Head of caudate nucleus (tissue), 42 donors: ENCODE measurements around the gene RAP1GDS1.
A peak's percentile ranks its signal among the peaks of the same experiment; 100 is the strongest.
"Not testable (repeated sequence)": the region's sequence is repeated elsewhere in the genome, so short reads cannot be mapped to it uniquely, and the experiment has no call there.

Experiments
- DNase-seq, 42 donors: peaks; one replicate each; pipeline versions ENCODE4 v3.0.0 to v3.0.0-alpha.2; 2020 to 2021; ENCODE audit warnings: mixed read lengths in 7 of 42
- intact Hi-C: fragments of 100-400 bp; cut with DNase I; formaldehyde crosslinking; loops from one replicate; pipeline ENCODE4 v1.15.0; 2022

RAP1GDS1 gene

GRCh38 chr4:98387345-98388026, 126.3 kb downstream of the RAP1GDS1 start:
- DNase-seq: no peak
- intact Hi-C loops: no loop called here

DNA sequence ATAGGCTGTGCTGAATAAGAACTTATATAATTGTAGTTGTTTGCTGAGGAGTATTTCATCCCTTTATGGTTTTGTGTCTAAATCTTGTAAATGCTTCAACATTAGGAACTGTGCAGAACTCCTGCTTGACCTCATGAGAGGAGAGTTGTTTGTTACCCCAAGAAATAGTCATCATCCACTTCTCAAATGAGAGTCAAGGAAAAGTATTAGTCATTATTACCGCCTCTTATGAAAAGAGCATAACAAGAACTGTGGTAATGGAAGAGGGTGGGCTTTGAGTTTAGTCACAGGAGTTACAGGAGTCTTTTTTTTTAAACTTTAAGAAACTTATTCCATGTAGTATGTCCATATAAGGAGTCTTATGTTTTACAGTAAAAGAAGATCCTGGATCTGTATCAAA, 132.9 kb downstream of the RAP1GDS1 start:
- no peak for DNase-seq

GRCh38 chr4:98399915-98400314, 138.7 kb downstream of the RAP1GDS1 start:
- intact Hi-C loops: no loop called here
- DNase-seq: no peak

More for the DNA sequence above, 132.9 kb downstream of the RAP1GDS1 start:
- intact Hi-C loops: no loop called here

DNA sequence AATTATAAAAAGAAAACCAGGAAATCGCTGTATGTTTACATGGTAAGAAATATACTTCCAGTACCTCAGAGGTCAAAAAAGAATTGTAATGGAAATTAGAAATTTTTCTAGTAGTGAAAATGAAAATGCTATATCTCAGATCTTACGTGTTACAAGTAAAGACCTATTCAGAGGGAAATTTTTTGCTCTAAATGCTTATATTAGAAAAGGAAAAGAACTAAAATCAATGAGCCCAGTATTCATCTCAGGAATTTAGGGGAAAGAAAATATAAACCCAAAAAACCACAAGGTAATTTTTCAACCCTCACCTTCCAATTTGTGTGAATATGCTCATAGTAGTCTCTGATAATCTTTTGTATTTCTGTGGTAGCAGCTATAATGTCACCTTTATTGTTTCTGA, 145.6 kb downstream of the RAP1GDS1 start:
- DNase-seq: no peak

DNA sequence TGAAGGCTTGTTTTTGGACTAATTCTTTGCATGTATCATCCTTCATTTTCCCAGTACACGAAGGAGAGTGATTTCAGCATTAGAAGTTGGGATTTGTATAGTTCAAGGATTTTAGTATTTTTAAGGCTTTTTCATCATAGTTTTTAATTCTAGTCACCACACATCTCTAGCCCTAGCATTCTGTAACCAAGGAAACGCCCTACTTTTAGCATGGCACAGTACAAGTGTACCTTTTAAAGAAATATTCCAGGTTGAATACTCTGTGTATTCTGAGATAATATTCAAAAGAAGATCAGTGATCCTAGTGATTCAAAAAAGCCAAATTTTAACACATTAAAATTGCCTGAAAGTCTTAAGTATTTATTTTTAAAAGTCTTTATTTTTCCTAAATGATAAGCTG, 150.5 kb downstream of the RAP1GDS1 start:
- intact Hi-C loops: no loop called here
- DNase-seq: peak in 8 of 42 donors; percentile 3 to 48 (median 21)

More for the DNA sequence above, 145.6 kb downstream of the RAP1GDS1 start:
- intact Hi-C loops: no loop called here

DNA sequence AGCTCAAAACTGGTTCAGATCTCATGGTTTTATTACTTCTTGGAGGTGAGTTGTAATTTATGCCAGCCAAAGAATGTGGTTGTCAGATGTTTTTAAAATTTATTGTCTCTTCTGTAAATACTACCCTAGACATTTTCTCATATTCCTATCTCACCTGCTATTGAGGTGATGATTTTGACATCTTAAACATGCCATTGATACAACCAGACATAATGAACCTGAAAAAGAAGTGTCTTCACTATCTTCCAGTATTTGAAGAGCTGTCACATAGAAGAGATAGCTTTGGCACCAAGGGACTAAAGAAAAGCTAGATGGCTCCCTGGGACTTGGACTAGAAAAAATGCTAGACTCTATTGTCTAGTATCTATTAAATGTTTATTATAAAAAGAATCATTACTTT, 155.7 kb downstream of the RAP1GDS1 start:
- intact Hi-C loops: no loop called here
- DNase-seq: no peak

GRCh38 chr4:98420151-98420550, 159.0 kb downstream of the RAP1GDS1 start:
- intact Hi-C loops, DNase-seq: not testable (repeated sequence)

DNA sequence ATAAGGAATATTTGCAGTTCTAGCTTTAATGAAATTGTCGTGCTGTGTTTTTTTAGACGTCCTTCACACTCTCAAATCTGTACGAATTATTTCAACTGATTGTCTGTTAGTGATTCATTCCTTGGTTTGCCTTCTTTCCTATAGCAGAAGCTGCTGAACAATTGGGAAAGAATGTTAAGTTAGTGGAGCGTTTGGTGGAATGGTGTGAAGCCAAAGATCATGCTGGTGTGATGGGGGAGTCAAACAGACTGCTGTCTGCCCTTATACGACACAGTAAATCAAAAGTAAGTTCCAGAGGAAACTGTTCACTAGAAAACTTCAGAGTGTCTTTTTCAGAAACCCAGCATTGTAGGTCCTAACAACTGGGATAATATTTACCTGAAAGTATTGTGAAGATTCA, 159.9 kb downstream of the RAP1GDS1 start:
- DNase-seq: no peak
- intact Hi-C loops: no loop called here

DNA sequence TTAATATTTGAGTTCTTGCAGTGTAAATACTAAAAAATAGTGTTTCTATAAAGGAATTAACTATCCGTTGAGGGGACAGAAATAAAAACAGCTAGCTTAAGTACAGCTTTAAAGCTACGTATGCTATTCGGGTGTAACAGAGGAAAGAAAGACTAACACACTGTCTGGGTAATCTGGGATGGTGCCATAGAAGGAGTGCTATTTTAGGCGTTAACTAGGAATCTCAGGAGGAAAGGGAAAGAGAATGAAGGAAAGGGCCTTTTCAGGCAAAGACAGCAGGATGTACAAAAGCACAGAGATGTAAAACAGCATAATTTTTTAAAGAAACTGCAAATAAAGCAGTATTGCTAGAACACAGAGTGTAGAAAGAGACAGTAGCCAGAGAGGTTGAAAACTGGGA, 161.8 kb downstream of the RAP1GDS1 start:
- DNase-seq: no peak
- intact Hi-C loops: no loop called here

DNA sequence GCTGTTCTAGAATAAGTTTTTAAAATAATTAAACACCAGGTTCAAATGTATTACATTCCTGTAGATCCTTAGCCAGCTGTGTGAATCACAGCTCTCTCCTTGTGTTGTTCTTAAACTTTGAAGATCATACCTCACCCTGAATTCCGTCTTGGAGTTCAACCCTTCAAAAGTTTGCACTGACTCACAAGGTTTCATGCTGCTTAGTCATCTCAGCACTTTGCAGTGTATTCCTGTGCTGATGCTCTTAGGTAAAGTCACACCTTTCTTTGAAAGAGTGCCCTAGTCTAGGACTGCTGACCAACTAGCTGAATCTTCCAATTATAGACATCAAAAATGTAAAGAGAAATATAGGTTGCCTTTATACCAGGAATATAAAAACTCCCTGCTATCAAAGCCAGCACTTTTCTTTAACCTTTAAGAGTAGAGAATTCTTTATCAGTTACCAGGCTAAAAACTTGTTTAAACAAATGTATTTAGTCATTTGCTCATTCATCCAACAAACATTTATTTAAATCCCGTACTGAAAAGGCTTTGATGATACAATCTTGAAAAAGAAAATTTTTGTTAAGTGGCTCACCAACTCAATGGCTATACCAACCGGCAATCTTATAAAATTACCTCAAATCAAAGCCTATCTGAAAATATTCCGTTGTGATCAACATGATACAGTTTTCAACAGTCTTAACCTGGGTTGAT, 169.7 kb downstream of the RAP1GDS1 start:
- peak in 18 of 42 donors; percentile 9 to 70 (median 36) for DNase-seq
- intact Hi-C loops: no loop called here

DNA sequence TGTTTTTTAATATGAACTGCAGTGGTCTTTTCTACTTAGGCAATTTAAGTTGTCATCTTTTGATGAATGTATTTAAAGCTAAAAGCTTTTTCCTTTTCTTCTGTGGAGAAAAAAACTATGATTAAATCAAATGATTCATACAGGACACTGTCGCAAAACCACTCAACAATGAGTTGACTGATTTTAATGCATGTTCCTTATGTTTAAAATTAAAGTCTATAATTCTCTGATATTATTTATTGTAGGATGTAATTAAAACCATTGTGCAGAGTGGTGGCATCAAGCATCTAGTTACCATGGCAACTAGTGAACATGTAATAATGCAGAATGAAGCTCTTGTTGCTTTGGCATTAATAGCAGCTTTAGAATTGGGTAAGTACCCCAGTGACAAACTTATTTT, 172.5 kb downstream of the RAP1GDS1 start:
- DNase-seq: no peak
- intact Hi-C loops: no loop called here

DNA sequence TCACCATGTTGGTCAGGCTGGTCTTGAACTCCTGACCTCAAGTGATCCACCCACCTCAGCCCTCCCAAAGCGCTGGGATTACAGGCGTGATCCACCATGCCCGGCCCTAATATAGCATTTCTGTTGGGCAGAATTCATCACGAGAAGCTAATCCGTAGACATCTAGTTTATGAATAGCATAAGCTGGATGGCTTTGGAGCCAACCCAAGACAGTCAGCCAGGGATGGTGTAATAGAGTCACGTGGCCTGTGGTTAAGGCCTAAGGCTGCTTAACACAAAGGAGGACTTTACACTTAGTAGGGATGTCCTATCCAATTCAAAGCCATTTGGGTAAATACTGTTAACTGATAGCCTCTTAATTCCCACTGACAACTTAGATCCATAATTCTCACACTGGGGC, 173.6 kb downstream of the RAP1GDS1 start:
- DNase-seq: no peak
- intact Hi-C loops: no loop called here

- no peak for DNase-seq
Measured at GRCh38 chr4:98444371-98444770, 183.2 kb downstream of the RAP1GDS1 start.

GRCh38 chr4:98446499-98447375, 185.6 kb downstream of the RAP1GDS1 start:
- intact Hi-C loops: no loop called here
- DNase-seq: peak in 2 of 42 donors; percentile 30 to 56

More at GRCh38 chr4:98444371-98444770, 183.2 kb downstream of the RAP1GDS1 start:
- intact Hi-C loops: no loop called here

GRCh38 chr4:98447648-98448047, 186.5 kb downstream of the RAP1GDS1 start:
- intact Hi-C loops: no loop called here
- no peak for DNase-seq

- intact Hi-C loops: no loop called here
- DNase-seq: no peak
Measured at GRCh38 chr4:98448908-98449307, 187.7 kb downstream of the RAP1GDS1 start.

- intact Hi-C loops: no loop called here
- DNase-seq: no peak
Measured at GRCh38 chr4:98452091-98452490, 190.9 kb downstream of the RAP1GDS1 start.

GRCh38 chr4:98457422-98457821, 196.2 kb downstream of the RAP1GDS1 start:
- intact Hi-C loops, DNase-seq: not testable (repeated sequence)

GRCh38 chr4:98461121-98461865, 200.1 kb downstream of the RAP1GDS1 start:
- intact Hi-C loops, DNase-seq: not testable (repeated sequence)
